Measurements from ENCODE around the gene CFAP100. TPM values are rescaled to one million over a fixed set of nuclear protein-coding genes. Genes with fewer than 3 reads are reported as not detected.

CFAP100 gene
- total and polyA plus RNA-seq, 10 of the 15 experiments (the other 5 are each of a cell fraction or from before 2014, with no cell fraction given): 0.04 to 0.27 TPM; not detected in 8

- ChIA-PET POLR2A (interaction anchor here (0.6 kb wide), 1 partner anchor 189 kb away, joined by 3 read pairs; no protein-coding TSS in a partner anchor), CTCF (no interaction called here), SMC1A (ENCODE audit: uncharacterized antibody, unreplicated experiment) (no interaction called here), RAD21 (ENCODE audit: unreplicated experiment) (interaction anchor here (1.0 kb wide), 1 partner anchor 37 kb away, joined by 3 read pairs; no protein-coding TSS in a partner anchor)
- H3K27me3 ChIP-seq (replicated peaks in 1 of 2; ENCODE audit: control insufficient read depth in 2 of 2, insufficient read depth in 2 of 2, low read length in 1 of 2): no peaks in the 10 kb centered on the region
- no peak for FAIRE-seq
- no peak overlapping the region for H3K4me3 ChIP-seq
- H3K4me1 ChIP-seq (ENCODE audit: control insufficient read depth, insufficient read depth, low read length): peaks cover 8% of the 10 kb centered on the region
- peaks cover 0 to 2% of the 10 kb centered on the region in 2 experiments; a peak in 2 of 4 replicates for H3K36me3 ChIP-seq (ENCODE audit: control insufficient read depth in 2 of 2, insufficient read depth in 2 of 2, low read length in 1 of 2)
- DNase-seq (ENCODE audit: low read depth, low spot score): no peak
- ATAC-seq: no peak
- no peaks in the 10 kb centered on the region for H3K9me3 ChIP-seq (replicated peaks; ENCODE audit: control insufficient read depth, insufficient read depth, low read length)
- no TSS peak for BruUV-seq (replicated peaks)
- intact Hi-C loops (cut with micrococcal nuclease; ENCODE audit: unreplicated experiment): no loop called here
- H2AFZ ChIP-seq (ENCODE audit: control insufficient read depth, low read depth, low read length): no peak overlapping the region
- no peak overlapping the region for H3K9ac ChIP-seq (ENCODE audit: control insufficient read depth, insufficient read depth, low read length)
- WGBS (ENCODE audit: insufficient coverage, insufficient replicate concordance, low lambda C conversion rate, missing lambda C conversion rate): 86% methylated on average over 8 of the region's 8 CpGs
- H3K27ac ChIP-seq (ENCODE audit: control insufficient read depth, insufficient read depth): no peak overlapping the region
- in situ Hi-C loops (cut with MboI): no loop called here
- no peaks in the 10 kb centered on the region for H4K20me1 ChIP-seq (ENCODE audit: control insufficient read depth, insufficient read depth)
- H3K79me2 ChIP-seq (ENCODE audit: control insufficient read depth, insufficient read depth, low read length): no peaks in the 10 kb centered on the region
- no peak overlapping the region for H3K4me2 ChIP-seq (ENCODE audit: control insufficient read depth, insufficient read depth)
- no peak for TF ChIP-seq MTA3 (IDR thresholded peaks at IDR 0.05; ENCODE audit: borderline replicate concordance, low read length)
- no peak for TF ChIP-seq CTCF (IDR thresholded peaks at IDR 0.05 in 2 of 3, conservative IDR thresholded peaks at IDR 0.05 in 1 of 3; ENCODE audit: control insufficient read depth in 2 of 3, extremely low read depth in 1 of 3, insufficient read depth in 1 of 3, low read depth in 3 of 3, low read length in 3 of 3)
- TF ChIP-seq NFIC (IDR thresholded peaks at IDR 0.05; ENCODE audit: low read depth, low read length): no peak
- TF ChIP-seq FOS (IDR thresholded peaks at IDR 0.05; ENCODE audit: borderline replicate concordance, extremely low read depth, insufficient read length): no peak
- TF ChIP-seq TCF3 (IDR thresholded peaks at IDR 0.05; ENCODE audit: borderline replicate concordance, insufficient read depth, low read depth, low read length): no peak
- TF ChIP-seq WRNIP1 (IDR thresholded peaks at IDR 0.05; ENCODE audit: borderline replicate concordance, low read depth, low read length): no peak
- no peak for TF ChIP-seq POU2F2 (IDR thresholded peaks at IDR 0.05; ENCODE audit: borderline replicate concordance, low read depth, low read length)
- TF ChIP-seq IKZF1 (conservative IDR thresholded peaks at IDR 0.05): no peak
- no peak for TF ChIP-seq MYC (IDR thresholded peaks at IDR 0.05; ENCODE audit: insufficient read depth, insufficient read length, insufficient replicate concordance, low read length, severe bottlenecking)
- no peak for TF ChIP-seq ZNF687 (IDR thresholded peaks at IDR 0.05)
- no peak for TF ChIP-seq ZBED1 (IDR thresholded peaks at IDR 0.05; ENCODE audit: borderline replicate concordance)
- no peak for TF ChIP-seq PRDM15 (CRISPR knock-in tag; IDR thresholded peaks at IDR 0.05)
Observed at GRCh38 chr3:126434931-126435411, 40.3 kb downstream of the CFAP100 start.

All from GM12878 (cell line).